ENCODE results near the gene SH3GL1.
"Not testable (repeated sequence)": the region's sequence is repeated elsewhere in the genome, so short reads cannot be mapped to it uniquely, and the experiment has no call there.

The SH3GL1 gene

GRCh38 chr19:4362831-4363545, 37.4 kb downstream of the SH3GL1 start:
- FAIRE-seq, result no peak

GRCh38 chr19:4362101-4362828, 38.1 kb downstream of the SH3GL1 start:
- FAIRE-seq, result no peak

- FAIRE-seq, result no peak
Measured at GRCh38 chr19:4361152-4362046, 38.9 kb downstream of the SH3GL1 start.

GRCh38 chr19:4360641-4361151, 39.7 kb downstream of the SH3GL1 start:
- no peak for FAIRE-seq

GRCh38 chr19:4360081-4360569, 40.2 kb downstream of the SH3GL1 start:
- no peak for FAIRE-seq

GRCh38 chr19:4359627-4360000, 40.7 kb downstream of the SH3GL1 start:
- FAIRE-seq, result no peak

- no peak for FAIRE-seq
Measured at GRCh38 chr19:4358709-4359626, 41.4 kb downstream of the SH3GL1 start.

GRCh38 chr19:4357921-4358326, 42.4 kb downstream of the SH3GL1 start:
- no peak for FAIRE-seq

- FAIRE-seq, result no peak
Measured at GRCh38 chr19:4357095-4357797, 43.1 kb downstream of the SH3GL1 start.

- FAIRE-seq, result no peak
Measured at GRCh38 chr19:4354897-4355296, 45.5 kb downstream of the SH3GL1 start.

- FAIRE-seq, result no peak
Measured at GRCh38 chr19:4354282-4354681, 46.1 kb downstream of the SH3GL1 start.

GRCh38 chr19:4352701-4353121, 47.6 kb downstream of the SH3GL1 start:
- FAIRE-seq, result no peak

GRCh38 chr19:4350726-4351125, 49.6 kb downstream of the SH3GL1 start:
- no peak for FAIRE-seq

- FAIRE-seq, result no peak
Measured at GRCh38 chr19:4350111-4350510, 50.2 kb downstream of the SH3GL1 start.

GRCh38 chr19:4349225-4349624, 51.1 kb downstream of the SH3GL1 start:
- not testable (repeated sequence) for FAIRE-seq

GRCh38 chr19:4347521-4347920, 52.8 kb downstream of the SH3GL1 start:
- FAIRE-seq, result no peak

GRCh38 chr19:4346020-4346383, 54.3 kb downstream of the SH3GL1 start:
- no peak for FAIRE-seq

- no peak for FAIRE-seq
Measured at GRCh38 chr19:4345342-4346019, 54.9 kb downstream of the SH3GL1 start.

- no peak for FAIRE-seq
Measured at GRCh38 chr19:4343370-4344307, 56.7 kb downstream of the SH3GL1 start, which contains the start of gene MPND. MPND (plus strand) TSS chr19:4343562; CDS start chr19:4343594, 32 bp downstream.
